ENCODE data around the gene DLG3.

GRCh38 chrX:70554523-70554922 lies 109.9 kb downstream of the DLG3 start:
- TF ChIP-seq POLR2A (IDR thresholded peaks at IDR 0.05) (no peak), EP300 (IDR thresholded peaks at IDR 0.05) (no peak)
- TF ChIP-seq, protein P1, sequence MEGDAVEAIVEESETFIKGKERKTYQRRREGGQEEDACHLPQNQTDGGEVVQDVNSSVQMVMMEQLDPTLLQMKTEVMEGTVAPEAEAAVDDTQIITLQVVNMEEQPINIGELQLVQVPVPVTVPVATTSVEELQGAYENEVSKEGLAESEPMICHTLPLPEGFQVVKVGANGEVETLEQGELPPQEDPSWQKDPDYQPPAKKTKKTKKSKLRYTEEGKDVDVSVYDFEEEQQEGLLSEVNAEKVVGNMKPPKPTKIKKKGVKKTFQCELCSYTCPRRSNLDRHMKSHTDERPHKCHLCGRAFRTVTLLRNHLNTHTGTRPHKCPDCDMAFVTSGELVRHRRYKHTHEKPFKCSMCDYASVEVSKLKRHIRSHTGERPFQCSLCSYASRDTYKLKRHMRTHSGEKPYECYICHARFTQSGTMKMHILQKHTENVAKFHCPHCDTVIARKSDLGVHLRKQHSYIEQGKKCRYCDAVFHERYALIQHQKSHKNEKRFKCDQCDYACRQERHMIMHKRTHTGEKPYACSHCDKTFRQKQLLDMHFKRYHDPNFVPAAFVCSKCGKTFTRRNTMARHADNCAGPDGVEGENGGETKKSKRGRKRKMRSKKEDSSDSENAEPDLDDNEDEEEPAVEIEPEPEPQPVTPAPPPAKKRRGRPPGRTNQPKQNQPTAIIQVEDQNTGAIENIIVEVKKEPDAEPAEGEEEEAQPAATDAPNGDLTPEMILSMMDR (IDR thresholded peaks at IDR 0.05): no peak

Measured in tibial nerve (tissue), 4 donors.